Transverse colon (tissue), 4 donors: Measurements from ENCODE around the gene PKD1. TPM values are rescaled to one million over a fixed set of nuclear protein-coding genes. Genes with fewer than 3 reads are reported as not detected.

Experiments used
- DNase-seq: peaks from one replicate; pipeline ENCODE4 v3.0.0-alpha.2; 2019
- H3K27ac ChIP-seq, 4 donors: fragments of 200-600 bp; sonication (generic); 2 replicates each; pipeline ENCODE4 v1.5.1; 2016 to 2018; ENCODE audit warnings: inconsistent platforms in 4 of 4
- H3K27me3 ChIP-seq: fragments of 200-600 bp; sonication (generic); 2 replicates; pipeline ENCODE4 v1.5.1; 2017; ENCODE audit warnings: inconsistent platforms
- H3K36me3 ChIP-seq, 4 donors: fragments of 200-600 bp; sonication (generic); 2 replicates each; pipeline ENCODE4 v1.5.1; 2017 to 2019; ENCODE audit warnings: inconsistent platforms in 4 of 4
- H3K4me1 ChIP-seq, 4 donors: fragments of 200-600 bp; sonication (generic); 2 replicates each; pipeline ENCODE4 v1.5.1; 2017 to 2020; ENCODE audit warnings: inconsistent platforms in 4 of 4
- H3K4me3 ChIP-seq, 4 donors: fragments of 200-600 bp; sonication (generic); 1 replicate in 1 of 4; 2 replicates in 3 of 4; pipeline versions ENCODE4 v1.5.1 to v1.6.1; 2017 to 2019; ENCODE audit warnings: inconsistent platforms in 4 of 4
- H3K9me3 ChIP-seq, 2 donors: fragments of 200-600 bp; sonication (generic); 2 replicates each; pipeline ENCODE4 v1.5.1; 2017 to 2019; ENCODE audit warnings: inconsistent platforms in 2 of 2
- EP300 ChIP-seq: sonication (generic); formaldehyde crosslinking; IDR thresholded peaks from one replicate; pipeline ENCODE4 v1.6.1; 2017; ENCODE audit warnings: antibody characterized with exemption, low read depth
- POLR2A ChIP-seq: fragments of 450-650 bp; IDR thresholded peaks from one replicate; pipeline ENCODE4 v1.6.1; 2016; ENCODE audit warnings: antibody characterized with exemption, mild to moderate bottlenecking, moderate library complexity
- POLR2AphosphoS5 ChIP-seq, 3 donors: sonication (generic); formaldehyde crosslinking; IDR thresholded peaks; one replicate each; pipeline ENCODE4 v1.6.1; 2016; ENCODE audit warnings: antibody characterized with exemption in 3 of 3
- WGBS, 2 donors: methylation state at CpG; one replicate each; pipeline ENCODE4 v1.1.5; 2018; ENCODE audit warnings: low coverage in 1 of 2; 5-methylcytosine and 5-hydroxymethylcytosine counted together
- in situ Hi-C, 4 donors: fragments of 200-750 bp; cut with MboI; loops; one replicate each; pipeline versions ENCODE4 v1.15.0 to v1.15.1; 2017; ENCODE audit warnings: low sequenced_read_pairs in 3 of 4, low pct_ligation_motif_present in 1 of 4, low pct_unique_long_range_greater_than_20kb in 1 of 4
- intact Hi-C: fragments of 100-400 bp; cut with DNase I; formaldehyde crosslinking; loops from one replicate; pipeline ENCODE4 v1.15.1; 2023; ENCODE audit warnings: low total_unique reads
- total RNA-seq, 4 donors: library from RNA; depleted of rRNA; stranded (reverse); fragments of >200 nt; gene quantifications; one replicate each; pipeline ENCODE4 v1.1.0, GENCODE V29; 2016
- TF ChIP-seq, protein P1 (sequence below), 5 experiments: fragments of 200-600 bp in 3 of 5; fragments of 450-650 bp in 2 of 5; sonication (generic) in 3 of 5; IDR thresholded peaks; 1 replicate in 2 of 5; 2 replicates in 3 of 5; pipeline ENCODE4 v1.5.1; 2016 to 2017; ENCODE audit warnings: antibody characterized with exemption in 5 of 5, inconsistent platforms in 3 of 5, mild to moderate bottlenecking in 2 of 5, moderate library complexity in 1 of 5

Gene PKD1
- total RNA-seq, 4 donors from 2014 or later = 131 to 1,015 (median 289) TPM

DNA sequence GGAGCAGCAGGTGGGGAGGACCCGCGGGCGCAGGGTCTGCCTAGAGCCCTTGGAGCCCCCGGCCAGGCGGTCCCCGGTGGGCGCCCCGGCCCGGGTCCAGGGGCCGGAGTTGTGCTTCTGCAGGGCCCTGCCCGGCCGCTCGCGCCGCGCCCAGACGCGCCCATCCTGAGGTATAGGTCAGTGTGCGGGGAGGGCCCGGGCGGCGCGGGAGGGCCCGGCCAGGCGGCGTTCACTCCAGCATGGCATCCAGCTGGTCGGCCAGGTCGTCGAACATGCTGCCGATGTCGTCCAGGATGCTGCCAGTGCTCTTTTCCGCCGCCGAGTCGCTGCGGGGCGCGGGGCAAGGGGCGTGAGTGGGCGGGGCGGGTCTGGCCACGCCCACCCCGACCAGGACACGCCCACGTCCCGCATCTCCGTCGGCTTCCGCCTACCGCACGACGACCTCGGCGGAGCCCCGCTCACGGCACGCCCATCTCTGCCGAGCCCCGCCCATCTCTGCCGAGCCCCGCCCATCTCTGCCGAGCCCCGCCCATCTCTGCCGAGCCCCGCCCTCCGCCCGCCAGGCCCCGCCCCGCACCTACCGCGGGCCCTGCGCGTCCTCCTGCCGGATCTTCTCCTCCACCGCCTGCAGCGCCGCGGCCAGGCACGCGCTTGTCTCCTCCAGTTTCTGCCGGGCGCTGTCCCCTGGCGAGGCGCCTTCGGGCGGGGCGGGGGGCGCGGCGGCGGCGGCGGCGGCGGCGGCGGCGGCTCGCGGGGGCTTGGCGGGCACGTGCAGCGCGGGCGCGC is 42.8 kb upstream of the PKD1 start:
- no peak for DNase-seq
- Histone ChIP-seq H3K9me3 (no peaks in the 10 kb centered on the region), H3K36me3 (peaks cover 0 to 23% (median 11%) of the 10 kb centered on the region in 4 donors), H3K27ac (no peak overlapping the region), H3K4me1 (no peaks in the 10 kb centered on the region), H3K27me3 (no peaks in the 10 kb centered on the region), H3K4me3 (no peak overlapping the region)
- WGBS, 2 donors = 55% methylated on average over 75 of the region's 106 CpGs; no CpG with 5 or more reads in 1 of the 2 donors
- in situ Hi-C loops = loop anchor here in 1 of 4 donors (25.0 kb wide), 1 partner anchor 309 kb away; the partner anchor contains the start of gene TBC1D24
- no peak for TF ChIP-seq POLR2AphosphoS5 (IDR thresholded peaks at IDR 0.05)
- TF ChIP-seq POLR2A = no peak
- TF ChIP-seq EP300 = no peak
- TF ChIP-seq, protein P1, sequence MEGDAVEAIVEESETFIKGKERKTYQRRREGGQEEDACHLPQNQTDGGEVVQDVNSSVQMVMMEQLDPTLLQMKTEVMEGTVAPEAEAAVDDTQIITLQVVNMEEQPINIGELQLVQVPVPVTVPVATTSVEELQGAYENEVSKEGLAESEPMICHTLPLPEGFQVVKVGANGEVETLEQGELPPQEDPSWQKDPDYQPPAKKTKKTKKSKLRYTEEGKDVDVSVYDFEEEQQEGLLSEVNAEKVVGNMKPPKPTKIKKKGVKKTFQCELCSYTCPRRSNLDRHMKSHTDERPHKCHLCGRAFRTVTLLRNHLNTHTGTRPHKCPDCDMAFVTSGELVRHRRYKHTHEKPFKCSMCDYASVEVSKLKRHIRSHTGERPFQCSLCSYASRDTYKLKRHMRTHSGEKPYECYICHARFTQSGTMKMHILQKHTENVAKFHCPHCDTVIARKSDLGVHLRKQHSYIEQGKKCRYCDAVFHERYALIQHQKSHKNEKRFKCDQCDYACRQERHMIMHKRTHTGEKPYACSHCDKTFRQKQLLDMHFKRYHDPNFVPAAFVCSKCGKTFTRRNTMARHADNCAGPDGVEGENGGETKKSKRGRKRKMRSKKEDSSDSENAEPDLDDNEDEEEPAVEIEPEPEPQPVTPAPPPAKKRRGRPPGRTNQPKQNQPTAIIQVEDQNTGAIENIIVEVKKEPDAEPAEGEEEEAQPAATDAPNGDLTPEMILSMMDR (IDR thresholded peaks at IDR 0.05) = no peak
- intact Hi-C loops = no loop called here

DNA sequence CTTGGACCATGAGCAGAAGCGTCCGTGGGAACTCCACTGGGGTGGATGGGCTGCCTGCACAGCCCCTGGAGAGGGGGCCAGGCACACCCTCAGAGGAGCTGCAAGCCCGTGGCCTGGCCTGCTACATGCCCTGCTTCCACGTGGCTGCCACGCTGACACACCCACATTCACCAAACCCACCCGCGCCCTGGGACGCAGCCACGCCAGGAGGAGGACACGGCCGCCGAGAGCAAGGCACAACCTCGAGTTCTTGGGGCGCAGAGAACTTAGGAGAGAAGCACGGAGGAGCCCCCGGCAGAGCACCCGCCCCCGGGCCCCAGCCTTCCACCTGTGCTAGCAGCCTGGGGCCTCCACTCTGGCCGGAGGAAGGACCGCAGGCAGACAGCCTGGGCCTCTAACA is 41.9 kb upstream of the PKD1 start:
- peaks cover 0 to 31% (median 14%) of the 10 kb centered on the region in 4 donors for H3K36me3 ChIP-seq
- DNase-seq = no peak
- TF ChIP-seq EP300 (no peak), POLR2AphosphoS5 (IDR thresholded peaks at IDR 0.05) (no peak), POLR2A (no peak)
- TF ChIP-seq, protein P1 (IDR thresholded peaks at IDR 0.05) = no peak
- H3K27ac ChIP-seq = no peak overlapping the region
- no peaks in the 10 kb centered on the region for H3K4me1 ChIP-seq
- intact Hi-C loops = no loop called here
- WGBS, 2 donors = 88% methylated on average over 20 of the region's 20 CpGs; no CpG with 5 or more reads in 1 of the 2 donors
- in situ Hi-C loops = loop anchor here in 1 of 4 donors (25.0 kb wide), 1 partner anchor 310 kb away; the partner anchor contains the start of gene TBC1D24
- no peak overlapping the region for H3K4me3 ChIP-seq
- H3K9me3 ChIP-seq = no peaks in the 10 kb centered on the region
- no peaks in the 10 kb centered on the region for H3K27me3 ChIP-seq

GRCh38 chr16:2177101-2177500 is 41.4 kb upstream of the PKD1 start:
- no peak for DNase-seq
- no peak overlapping the region for H3K4me3 ChIP-seq
- H3K9me3 ChIP-seq = no peaks in the 10 kb centered on the region
- no peaks in the 10 kb centered on the region for H3K27me3 ChIP-seq
- in situ Hi-C loops (loop anchor here in 1 of 4 donors (25.0 kb wide), 1 partner anchor 310 kb away; the partner anchor contains the start of gene TBC1D24), intact Hi-C loops (no loop called here)
- H3K4me1 ChIP-seq = no peaks in the 10 kb centered on the region
- WGBS, 2 donors = 93 to 100% methylated on average over 1 to 18 of the region's 18 CpGs
- H3K27ac ChIP-seq = no peak overlapping the region
- peaks cover 0 to 31% (median 14%) of the 10 kb centered on the region in 4 donors for H3K36me3 ChIP-seq
- TF ChIP-seq POLR2AphosphoS5 (IDR thresholded peaks at IDR 0.05) = no peak

- intact Hi-C loops = no loop called here
Measured at GRCh38 chr16:2176047-2176446, 40.3 kb upstream of the PKD1 start.

More at GRCh38 chr16:2176047-2176446, 40.3 kb upstream of the PKD1 start:
- Histone ChIP-seq H3K36me3 (peaks cover 0 to 31% (median 14%) of the 10 kb centered on the region in 4 donors), H3K4me1 (no peaks in the 10 kb centered on the region), H3K27ac (no peak overlapping the region), H3K27me3 (no peaks in the 10 kb centered on the region), H3K4me3 (no peak overlapping the region), H3K9me3 (no peaks in the 10 kb centered on the region)
- WGBS, 2 donors = 95% methylated on average over 13 of the region's 23 CpGs; no CpG with 5 or more reads in 1 of the 2 donors
- no peak for TF ChIP-seq EP300
- TF ChIP-seq POLR2A = no peak
- TF ChIP-seq, protein P1 (IDR thresholded peaks at IDR 0.05) = no peak
- TF ChIP-seq POLR2AphosphoS5 (IDR thresholded peaks at IDR 0.05) = no peak
- in situ Hi-C loops = loop anchor here in 1 of 4 donors (25.0 kb wide), 1 partner anchor 311 kb away; the partner anchor contains the start of gene TBC1D24
- DNase-seq = no peak
